ENCODE results near the gene SYNGR2. TPM values are rescaled to one million over a fixed set of nuclear protein-coding genes. Genes with fewer than 3 reads are reported as not detected.
A peak's percentile ranks its signal among the peaks of the same experiment; 100 is the strongest.

SYNGR2 gene
- total and polyA plus RNA-seq, 2 of the 8 experiments (the other 6 are each of a cell fraction or from before 2014, with no cell fraction given) = 50.0 to 139 TPM

GRCh38 chr17:78214016-78214705, 45.8 kb downstream of the SYNGR2 start, which contains the start of gene BIRC5 (continued):
- TF ChIP-seq MAX (IDR thresholded peaks at IDR 0.05) (peak; percentile 94), FOSL1 (IDR thresholded peaks at IDR 0.05; ENCODE audit: insufficient read depth, low read depth, low read length) (no peak), KDM5A (IDR thresholded peaks at IDR 0.05; ENCODE audit: low read length) (peak; percentile 72), PHF8 (conservative IDR thresholded peaks at IDR 0.05; ENCODE audit: low read depth, low read length) (peak; percentile 61), SP1 (IDR thresholded peaks at IDR 0.05; ENCODE audit: low read depth, low read length) (peak; percentile 60), CREB1 (IDR thresholded peaks at IDR 0.05) (peak; percentile 53; the same call in 1 of the 2 replicates), CTBP2 (IDR thresholded peaks at IDR 0.05; ENCODE audit: borderline replicate concordance, insufficient read depth, insufficient read length, low read length) (no peak), TEAD4 (IDR thresholded peaks at IDR 0.05; ENCODE audit: low read depth, low read length) (peak; percentile 41; the same call in 1 of the 2 replicates), ASH2L (IDR thresholded peaks at IDR 0.05; ENCODE audit: low read length) (peak; percentile 51), RAD21 (IDR thresholded peaks at IDR 0.05 in 1 of 2, conservative IDR thresholded peaks at IDR 0.05 in 1 of 2; ENCODE audit: low read depth in 2 of 2, low read length in 2 of 2) (peak in 1 of 2 experiments; percentile 1; a peak in 1 of 4 replicates), CBX5 (IDR thresholded peaks at IDR 0.05; ENCODE audit: low read depth, low read length) (no peak), HDAC2 (IDR thresholded peaks at IDR 0.05; ENCODE audit: borderline replicate concordance in 1 of 2, low read depth in 2 of 2, low read length in 2 of 2) (peak; percentile 55 to 98; a peak in 3 of 4 replicates), YY1 (IDR thresholded peaks at IDR 0.05; ENCODE audit: low read depth, low read length) (peak; percentile 89), CHD2 (IDR thresholded peaks at IDR 0.05; ENCODE audit: low read length) (peak; percentile 70), SP4 (IDR thresholded peaks at IDR 0.05; ENCODE audit: low read length) (peak; percentile 76; the same call in 1 of the 2 replicates), MAFK (IDR thresholded peaks at IDR 0.05; ENCODE audit: low read depth, low read length) (no peak), SIN3A (conservative IDR thresholded peaks at IDR 0.05 in 1 of 2, IDR thresholded peaks at IDR 0.05 in 1 of 2; ENCODE audit: low read depth in 1 of 2, low read length in 2 of 2) (peak; percentile 89 to 98; a peak in 3 of 4 replicates), TBP (IDR thresholded peaks at IDR 0.05; ENCODE audit: low read depth, low read length) (peak; percentile 67; the same call in 1 of the 2 replicates), ATF2 (IDR thresholded peaks at IDR 0.05; ENCODE audit: low read length) (no peak)

Data from H1 (cell line).